ENCODE results near the gene GLP2R.

The GLP2R gene

GRCh38 chr17:9893411-9894012 lies 67.8 kb downstream of the GLP2R start:
- H3K4me3 ChIP-seq (ENCODE audit: low read length) = no peak overlapping the region
- TF ChIP-seq CTCF (conservative IDR thresholded peaks at IDR 0.05; ENCODE audit: low read depth, low read length) = no peak
- DNase-seq (ENCODE audit: low read depth) = no peak

- no peak for TF ChIP-seq CTCF (conservative IDR thresholded peaks at IDR 0.05; ENCODE audit: low read depth, low read length)
- no peak overlapping the region for H3K4me3 ChIP-seq (ENCODE audit: low read length)
- DNase-seq (ENCODE audit: low read depth) = no peak
Measured at GRCh38 chr17:9894231-9894630, 68.5 kb downstream of the GLP2R start.

- no peak overlapping the region for H3K4me3 ChIP-seq (ENCODE audit: low read length)
- TF ChIP-seq CTCF (conservative IDR thresholded peaks at IDR 0.05; ENCODE audit: low read depth, low read length) = no peak
- no peak for DNase-seq (ENCODE audit: low read depth)
Measured at GRCh38 chr17:9895923-9896322, 70.2 kb downstream of the GLP2R start.

- no peak overlapping the region for H3K4me3 ChIP-seq (ENCODE audit: low read length)
- TF ChIP-seq CTCF (conservative IDR thresholded peaks at IDR 0.05; ENCODE audit: low read depth, low read length) = no peak
- DNase-seq (ENCODE audit: low read depth) = peak; percentile 34
Measured at GRCh38 chr17:9897372-9897968, 71.7 kb downstream of the GLP2R start.

GRCh38 chr17:9898812-9899211 lies 73.1 kb downstream of the GLP2R start:
- DNase-seq (ENCODE audit: low read depth) = no peak
- no peak for TF ChIP-seq CTCF (conservative IDR thresholded peaks at IDR 0.05; ENCODE audit: low read depth, low read length)
- no peak overlapping the region for H3K4me3 ChIP-seq (ENCODE audit: low read length)

- H3K4me3 ChIP-seq (ENCODE audit: low read length) = no peak overlapping the region
- no peak for DNase-seq (ENCODE audit: low read depth)
- no peak for TF ChIP-seq CTCF (conservative IDR thresholded peaks at IDR 0.05; ENCODE audit: low read depth, low read length)
Measured at GRCh38 chr17:9899280-9900043, 73.7 kb downstream of the GLP2R start.
